Measurements from ENCODE around the gene HDAC1.

GRCh38 chr1:32299327-32299726, 7.4 kb downstream of the HDAC1 start:
- TF ChIP-seq CTCF (IDR thresholded peaks at IDR 0.05) (no peak), POLR2A (IDR thresholded peaks at IDR 0.05) (no peak), POLR2AphosphoS5 (IDR thresholded peaks at IDR 0.05) (no peak)

Data from sigmoid colon (tissue), 4 donors.